Bronchial epithelial cell (primary cell): ENCODE data around the gene SLC25A6. TPM values are rescaled to one million over a fixed set of nuclear protein-coding genes. Genes with fewer than 3 reads are reported as not detected.
"Not testable (repeated sequence)": the region's sequence is repeated elsewhere in the genome, so short reads cannot be mapped to it uniquely, and the experiment has no call there.

Source experiments
- DNase-seq: peaks from one replicate; pipeline ENCODE4 v3.0.0-alpha.2; 2010; ENCODE audit warnings: low read depth
- FAIRE-seq: peaks from 2 replicates; lab custom pipeline; 2011; peaks lifted over from hg19 to GRCh38; lab: Jason Lieb, UNC
- H3K27me3 ChIP-seq: 2 replicates; pipeline ENCODE4 v1.5.1; 2011; ENCODE audit warnings: low read length; ENCODE audit not compliant: control insufficient read depth, insufficient read depth
- H3K36me3 ChIP-seq: 2 replicates; pipeline ENCODE4 v1.5.1; 2011; ENCODE audit warnings: low read length; ENCODE audit not compliant: control insufficient read depth, insufficient read depth
- H3K4me3 ChIP-seq: 2 replicates; pipeline ENCODE4 v1.5.1; 2011; ENCODE audit warnings: mild to moderate bottlenecking, low read depth, low read length, control low read depth
- total RNA-seq: library from RNA; depleted of rRNA; stranded (reverse); fragments of >200 nt; gene quantifications from 2 replicates; pipeline ENCODE4 v1.2.1, GENCODE V29; 2014
- TF ChIP-seq, protein P1 (sequence below): IDR thresholded peaks from 2 replicates; pipeline ENCODE4 v1.5.1; 2011; ENCODE audit warnings: mild to moderate bottlenecking, moderate library complexity, low read length, control low read depth, inconsistent platforms; ENCODE audit not compliant: insufficient read depth, severe bottlenecking

The SLC25A6 gene
- total RNA-seq, 1 donor from 2014 or later = 335 TPM

DNA sequence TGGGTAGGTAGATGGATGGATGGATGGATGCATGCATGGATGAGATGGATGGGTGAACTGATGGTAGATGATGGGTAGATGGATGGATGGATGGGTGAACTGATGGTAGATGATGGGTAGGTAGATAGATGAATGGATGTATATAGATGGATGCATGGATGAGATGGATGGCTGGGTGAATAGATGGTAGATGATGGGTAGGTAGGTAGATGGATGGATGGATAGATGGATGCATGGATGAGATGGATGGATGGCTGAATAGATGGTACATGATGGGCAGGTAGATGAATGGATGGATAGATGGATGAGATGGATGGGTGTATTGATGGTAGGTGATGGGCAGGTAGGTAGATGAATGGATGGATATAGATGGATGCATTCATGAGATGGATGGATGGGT lies 15.1 kb upstream of the SLC25A6 start:
- TF ChIP-seq, protein P1, sequence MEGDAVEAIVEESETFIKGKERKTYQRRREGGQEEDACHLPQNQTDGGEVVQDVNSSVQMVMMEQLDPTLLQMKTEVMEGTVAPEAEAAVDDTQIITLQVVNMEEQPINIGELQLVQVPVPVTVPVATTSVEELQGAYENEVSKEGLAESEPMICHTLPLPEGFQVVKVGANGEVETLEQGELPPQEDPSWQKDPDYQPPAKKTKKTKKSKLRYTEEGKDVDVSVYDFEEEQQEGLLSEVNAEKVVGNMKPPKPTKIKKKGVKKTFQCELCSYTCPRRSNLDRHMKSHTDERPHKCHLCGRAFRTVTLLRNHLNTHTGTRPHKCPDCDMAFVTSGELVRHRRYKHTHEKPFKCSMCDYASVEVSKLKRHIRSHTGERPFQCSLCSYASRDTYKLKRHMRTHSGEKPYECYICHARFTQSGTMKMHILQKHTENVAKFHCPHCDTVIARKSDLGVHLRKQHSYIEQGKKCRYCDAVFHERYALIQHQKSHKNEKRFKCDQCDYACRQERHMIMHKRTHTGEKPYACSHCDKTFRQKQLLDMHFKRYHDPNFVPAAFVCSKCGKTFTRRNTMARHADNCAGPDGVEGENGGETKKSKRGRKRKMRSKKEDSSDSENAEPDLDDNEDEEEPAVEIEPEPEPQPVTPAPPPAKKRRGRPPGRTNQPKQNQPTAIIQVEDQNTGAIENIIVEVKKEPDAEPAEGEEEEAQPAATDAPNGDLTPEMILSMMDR = no peak
- FAIRE-seq = no peak

DNA sequence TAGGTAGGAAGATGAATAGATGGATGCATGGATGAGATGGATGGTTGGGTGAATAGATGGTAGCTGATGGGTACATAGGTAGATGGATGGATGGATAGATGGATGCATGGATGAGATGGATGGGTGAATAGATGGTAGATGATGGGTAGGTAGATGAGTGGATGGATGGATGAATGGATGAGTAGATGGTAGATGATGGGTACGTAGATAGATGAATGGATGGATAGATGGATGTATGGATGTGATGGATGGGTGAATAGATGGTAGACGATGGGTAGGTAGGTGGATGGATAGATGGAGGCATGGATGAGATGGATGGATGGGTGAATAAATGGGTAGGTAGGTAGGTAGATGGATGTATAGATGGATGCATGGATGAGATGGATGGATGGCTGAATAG lies 13.9 kb upstream of the SLC25A6 start:
- H3K4me3 ChIP-seq, H3K36me3 ChIP-seq, FAIRE-seq, H3K27me3 ChIP-seq, DNase-seq: not testable (repeated sequence)

More for the DNA sequence above, 15.1 kb upstream of the SLC25A6 start:
- no peak for DNase-seq
- H3K4me3 ChIP-seq = no peak overlapping the region
- no peaks in the 10 kb centered on the region for H3K27me3 ChIP-seq
- H3K36me3 ChIP-seq = peaks cover 3% of the 10 kb centered on the region

DNA sequence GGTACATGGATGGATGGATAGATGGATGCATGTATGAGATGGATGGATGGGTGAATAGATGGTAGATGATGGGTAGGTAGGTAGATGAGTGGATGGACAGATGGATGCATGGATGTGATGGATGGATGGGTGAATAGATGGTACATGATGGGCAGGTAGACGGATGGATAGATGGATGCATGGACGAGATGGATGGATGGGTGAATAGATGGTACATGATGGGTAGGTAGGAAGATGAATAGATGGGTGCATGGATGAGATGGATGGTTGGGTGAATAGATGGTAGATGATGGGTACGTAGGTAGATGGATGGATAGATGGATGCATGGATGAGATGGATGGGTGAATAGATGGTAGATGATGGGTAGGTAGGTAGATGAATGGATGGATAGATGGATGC lies 12.0 kb upstream of the SLC25A6 start:
- not testable (repeated sequence) for FAIRE-seq, DNase-seq, H3K4me3 ChIP-seq, H3K27me3 ChIP-seq, H3K36me3 ChIP-seq

DNA sequence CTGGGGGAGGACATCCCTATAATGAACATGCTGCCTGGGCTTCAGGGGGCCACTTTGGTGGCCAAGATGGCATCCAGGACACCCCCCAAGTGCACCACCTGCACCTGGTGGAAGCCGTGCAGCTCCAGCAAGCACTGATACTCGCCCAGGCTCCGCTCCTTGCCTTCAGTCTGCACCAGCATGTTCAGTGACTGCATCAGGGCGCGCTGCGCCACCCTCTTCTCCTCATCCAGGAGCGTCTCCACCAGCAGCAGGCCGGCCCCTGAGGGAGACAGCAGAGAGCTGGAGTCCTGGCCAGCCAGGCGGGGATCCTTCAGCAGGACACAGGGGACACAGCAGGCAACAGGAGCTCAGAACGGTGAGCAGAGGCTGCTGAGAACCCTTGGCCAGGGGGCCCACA lies 11.3 kb upstream of the SLC25A6 start:
- DNase-seq = no peak
- TF ChIP-seq, protein P1 = no peak
- Histone ChIP-seq H3K4me3 (no peak overlapping the region), H3K27me3 (no peaks in the 10 kb centered on the region), H3K36me3 (peaks cover 4% of the 10 kb centered on the region)
- no peak for FAIRE-seq

DNA sequence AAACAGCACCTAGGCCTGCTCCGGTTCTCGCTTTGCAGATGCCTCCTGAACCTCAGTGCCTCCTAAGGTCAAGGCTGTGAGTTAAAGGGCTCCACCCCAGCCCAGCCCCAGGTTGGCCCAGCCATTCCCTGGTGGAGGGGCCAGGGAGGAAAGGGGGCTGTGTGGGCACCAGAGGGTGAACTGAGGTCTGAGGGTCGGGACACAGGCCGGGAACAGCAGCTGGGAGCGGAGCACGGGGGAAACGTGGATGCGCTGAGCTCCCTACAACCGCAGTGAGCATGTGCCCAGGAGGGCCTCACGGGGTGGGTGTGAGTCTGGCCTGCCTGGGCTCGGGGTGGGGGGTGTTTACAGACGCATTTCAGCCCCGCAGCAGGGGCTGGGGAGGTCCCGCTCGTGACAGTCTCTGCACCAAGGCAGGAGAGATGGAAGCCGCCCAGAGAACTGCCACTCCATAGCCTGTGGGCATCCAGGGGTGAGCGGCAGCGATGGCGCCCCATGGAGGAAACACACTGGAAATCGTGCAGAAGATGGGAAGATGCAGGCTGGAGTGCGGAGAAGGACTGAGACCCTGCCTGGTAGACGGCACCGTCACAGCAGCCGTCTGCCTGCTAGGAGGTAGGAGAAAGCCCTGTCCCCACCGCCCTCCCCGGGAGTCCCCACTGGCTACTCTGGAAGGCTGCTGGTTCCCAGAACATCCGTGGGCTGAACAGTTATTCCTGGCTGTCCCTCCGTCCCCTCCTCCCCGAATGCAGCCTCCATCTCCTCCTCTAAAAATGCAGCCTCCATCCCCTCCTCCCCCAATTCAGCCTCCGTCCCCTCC lies 9.9 kb upstream of the SLC25A6 start:
- Histone ChIP-seq H3K36me3 (peaks cover 4% of the 10 kb centered on the region), H3K4me3 (no peak overlapping the region), H3K27me3 (no peaks in the 10 kb centered on the region)
- no peak for FAIRE-seq
- TF ChIP-seq, protein P1 = no peak
- DNase-seq = no peak

DNA sequence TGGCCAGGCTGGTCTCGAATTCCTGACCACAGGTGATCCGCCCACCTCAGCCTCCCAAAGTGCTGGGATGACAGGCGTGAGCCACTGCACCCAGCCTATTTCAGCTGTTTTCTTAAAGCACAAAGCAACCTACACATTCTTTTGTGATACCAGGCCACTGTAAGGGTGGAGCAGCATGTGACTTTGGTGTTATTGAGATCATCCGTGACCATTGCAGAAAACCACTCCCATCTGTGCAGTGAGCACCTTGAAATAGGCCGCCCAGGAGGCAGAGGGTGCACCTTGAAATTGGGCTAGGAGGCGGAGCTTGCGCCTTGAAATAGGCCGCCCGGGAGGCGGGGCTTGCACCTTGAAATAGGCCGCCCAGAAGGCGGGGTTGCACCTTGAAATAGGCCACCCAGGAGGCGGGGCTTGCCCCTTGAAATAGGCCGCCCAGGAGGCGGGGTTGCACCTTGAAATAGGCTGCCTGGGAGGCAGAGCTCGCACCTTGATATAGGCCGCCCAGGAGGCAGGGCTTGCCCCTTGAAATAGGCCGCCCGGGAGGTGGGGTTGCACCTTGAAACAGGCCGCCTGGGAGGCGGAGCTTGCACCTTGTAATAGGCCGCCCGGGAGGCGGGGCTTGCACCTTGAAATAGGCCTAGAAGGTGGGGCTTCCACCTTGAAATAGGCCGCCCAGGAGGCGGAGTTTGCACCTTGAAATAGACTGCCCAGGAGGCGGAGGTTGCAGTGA lies 9.0 kb upstream of the SLC25A6 start:
- DNase-seq = no peak
- no peaks in the 10 kb centered on the region for H3K27me3 ChIP-seq
- TF ChIP-seq, protein P1 = no peak
- H3K4me3 ChIP-seq = no peak overlapping the region
- peaks cover 5% of the 10 kb centered on the region for H3K36me3 ChIP-seq
- no peak for FAIRE-seq
